Posterior cingulate gyrus (tissue), 11 donors: Measurements from ENCODE around the gene RIMS1.
"Not testable (repeated sequence)": the region's sequence is repeated elsewhere in the genome, so short reads cannot be mapped to it uniquely, and the experiment has no call there.

ENCODE experiments used
- DNase-seq, 10 donors: peaks; one replicate each; pipeline versions ENCODE4 v3.0.0 to v3.0.0-alpha.2; 2020 to 2021; ENCODE audit warnings: mixed read lengths in 3 of 10
- intact Hi-C: fragments of 100-400 bp; cut with DNase I; formaldehyde crosslinking; loops from one replicate; pipeline ENCODE4 v1.15.1; 2023

The RIMS1 gene

GRCh38 chr6:72316675-72317380 lies 430.5 kb downstream of the RIMS1 start:
- intact Hi-C loops, result no loop called here
- peak in 3 of 10 donors; percentile 59 to 72 (median 67) for DNase-seq

- intact Hi-C loops, result no loop called here
- no peak for DNase-seq
These were observed 435.4 kb downstream of the RIMS1 start for GRCh38 chr6:72321788-72322187.

- intact Hi-C loops, result no loop called here
- DNase-seq, result no peak
These were observed 436.4 kb downstream of the RIMS1 start for GRCh38 chr6:72322771-72323170.

GRCh38 chr6:72324591-72324990 lies 438.2 kb downstream of the RIMS1 start:
- no peak for DNase-seq
- intact Hi-C loops, result no loop called here

- intact Hi-C loops, result no loop called here
- DNase-seq, result no peak
These were observed 442.4 kb downstream of the RIMS1 start for GRCh38 chr6:72328775-72329174.

- intact Hi-C loops, result not testable (repeated sequence)
These were observed 448.9 kb downstream of the RIMS1 start for GRCh38 chr6:72335203-72335602.

GRCh38 chr6:72348926-72349325 lies 462.6 kb downstream of the RIMS1 start:
- intact Hi-C loops, result no loop called here
- no peak for DNase-seq

More at GRCh38 chr6:72335203-72335602, 448.9 kb downstream of the RIMS1 start:
- DNase-seq, result not testable (repeated sequence)

- intact Hi-C loops, result no loop called here
- no peak for DNase-seq
These were observed 464.0 kb downstream of the RIMS1 start for GRCh38 chr6:72350296-72350881.

- intact Hi-C loops, result no loop called here
- peak in 4 of 10 donors; percentile 8 to 61 (median 33) for DNase-seq
These were observed 477.7 kb downstream of the RIMS1 start for GRCh38 chr6:72363844-72364740.

- DNase-seq, result no peak
- intact Hi-C loops, result no loop called here
These were observed 479.4 kb downstream of the RIMS1 start for GRCh38 chr6:72365773-72366172.

- intact Hi-C loops, result no loop called here
- no peak for DNase-seq
These were observed 481.1 kb downstream of the RIMS1 start for GRCh38 chr6:72367439-72367838.

GRCh38 chr6:72371473-72371872 lies 485.1 kb downstream of the RIMS1 start:
- no peak for DNase-seq
- intact Hi-C loops, result no loop called here

- intact Hi-C loops, result no loop called here
- no peak for DNase-seq
These were observed 487.8 kb downstream of the RIMS1 start for GRCh38 chr6:72374172-72374571.

GRCh38 chr6:72374857-72375256 lies 488.5 kb downstream of the RIMS1 start:
- no peak for DNase-seq
- intact Hi-C loops, result no loop called here

GRCh38 chr6:72376736-72377135 lies 490.4 kb downstream of the RIMS1 start:
- no peak for DNase-seq
- intact Hi-C loops, result no loop called here

- intact Hi-C loops, result no loop called here
- DNase-seq, result no peak
These were observed 494.7 kb downstream of the RIMS1 start for GRCh38 chr6:72381076-72381475.

GRCh38 chr6:72382602-72383529 lies 496.5 kb downstream of the RIMS1 start:
- intact Hi-C loops, result no loop called here
- no peak for DNase-seq

- intact Hi-C loops, result no loop called here
- peak in 1 of 10 donors; percentile 41 for DNase-seq
These were observed 500.0 kb downstream of the RIMS1 start for GRCh38 chr6:72386324-72386723.

GRCh38 chr6:72389698-72390097 lies 503.3 kb downstream of the RIMS1 start:
- no peak for DNase-seq

GRCh38 chr6:72390548-72390947 lies 504.2 kb downstream of the RIMS1 start:
- intact Hi-C loops, result no loop called here
- DNase-seq, result no peak

More at GRCh38 chr6:72389698-72390097, 503.3 kb downstream of the RIMS1 start:
- intact Hi-C loops, result no loop called here
